HG03045 (cell line): ENCODE data around the gene TBC1D4.
"Not testable (repeated sequence)": the region's sequence is repeated elsewhere in the genome, so short reads cannot be mapped to it uniquely, and the experiment has no call there.

Source experiments
- ATAC-seq: cut with Tn5 transposase; IDR thresholded peaks from one replicate; pipeline ENCODE4 v1.9.1; 2021; ENCODE audit warnings: mild to moderate bottlenecking, moderate library complexity; ENCODE audit not compliant: unreplicated experiment

The TBC1D4 gene

GRCh38 chr13:75299246-75299645, 182.7 kb downstream of the TBC1D4 start:
- ATAC-seq: no peak

GRCh38 chr13:75296641-75297040, 185.3 kb downstream of the TBC1D4 start:
- no peak for ATAC-seq

- ATAC-seq: no peak
These were observed 186.8 kb downstream of the TBC1D4 start for GRCh38 chr13:75295201-75295600.

- no peak for ATAC-seq
These were observed 187.9 kb downstream of the TBC1D4 start for GRCh38 chr13:75294110-75294509.

- ATAC-seq: no peak
These were observed 196.7 kb downstream of the TBC1D4 start for GRCh38 chr13:75285310-75285709.

GRCh38 chr13:75279834-75280369, 202.1 kb downstream of the TBC1D4 start:
- no peak for ATAC-seq

GRCh38 chr13:75273695-75274094, 208.3 kb downstream of the TBC1D4 start:
- ATAC-seq: not testable (repeated sequence)

- no peak for ATAC-seq
These were observed 210.1 kb downstream of the TBC1D4 start for GRCh38 chr13:75271846-75272245.

- ATAC-seq: not testable (repeated sequence)
These were observed 213.5 kb downstream of the TBC1D4 start for GRCh38 chr13:75268481-75268880.

GRCh38 chr13:75264611-75265010, 217.4 kb downstream of the TBC1D4 start:
- ATAC-seq: no peak

GRCh38 chr13:75263741-75264407, 218.1 kb downstream of the TBC1D4 start:
- ATAC-seq: no peak

- ATAC-seq: no peak
These were observed 223.7 kb downstream of the TBC1D4 start for GRCh38 chr13:75258159-75258782.

- no peak for ATAC-seq
These were observed 225.0 kb downstream of the TBC1D4 start for GRCh38 chr13:75256922-75257321.

GRCh38 chr13:75255653-75256052, 226.3 kb downstream of the TBC1D4 start:
- ATAC-seq: no peak

GRCh38 chr13:75255147-75255546, 226.8 kb downstream of the TBC1D4 start:
- no peak for ATAC-seq

GRCh38 chr13:75251188-75251587, 230.8 kb downstream of the TBC1D4 start:
- no peak for ATAC-seq

GRCh38 chr13:75250526-75251178, 231.3 kb downstream of the TBC1D4 start:
- no peak for ATAC-seq

GRCh38 chr13:75245578-75245977, 236.4 kb downstream of the TBC1D4 start:
- not testable (repeated sequence) for ATAC-seq

GRCh38 chr13:75240240-75240639, 241.7 kb downstream of the TBC1D4 start:
- ATAC-seq: not testable (repeated sequence)

GRCh38 chr13:75236774-75237173, 245.2 kb downstream of the TBC1D4 start:
- no peak for ATAC-seq
